HepG2 (cell line): ENCODE measurements around the gene CSNK1G3. TPM values are rescaled to one million over a fixed set of nuclear protein-coding genes. Genes with fewer than 3 reads are reported as not detected.

Source experiments
- ATAC-seq: fragments of 200-7000 bp; cut with Tn5 transposase; 3 replicates; pipeline ENCODE4 v1.9.1; 2020; ENCODE audit warnings: mild to moderate bottlenecking, moderate library complexity
- BruUV-seq: library from RNA; stranded (reverse); fragments of 400-500 nt; replicated peaks from 2 replicates; lab custom pipeline; 2021; lab: Mats Ljungman, UMichigan
- CTCF ChIA-PET: fragments of 300-600 bp; formaldehyde crosslinking; extraction: SDS; loops from one replicate; lab custom pipeline; 2021; ENCODE audit warnings: low total read pairs, inconsistent platforms, low intra/inter-chr PET ratio; lab: Yijun Ruan, JAX
- POLR2A ChIA-PET: fragments of 350-600 bp; sonication (Branson Sonifier 250); formaldehyde crosslinking; loops from one replicate; lab custom pipeline; 2020; ENCODE audit warnings: antibody characterized with exemption, inconsistent platforms; lab: Yijun Ruan, JAX
- DNase-seq: peaks from one replicate; pipeline ENCODE4 v3.0.0-alpha.2; 2015; ENCODE audit warnings: low spot score
- FAIRE-seq: peaks from 3 replicates; lab custom pipeline; 2011; peaks lifted over from hg19 to GRCh38; lab: Jason Lieb, UNC
- H2AFZ ChIP-seq: one replicate; pipeline ENCODE4 v1.6.1; 2011; ENCODE audit warnings: low read length, inconsistent platforms
- H3K27ac ChIP-seq: fragments of 300-600 bp; 3 replicates; pipeline ENCODE4 v1.8.0; 2011; ENCODE audit warnings: mixed run types, mild to moderate bottlenecking, mixed read lengths, low read length, inconsistent platforms; ENCODE audit not compliant: insufficient read depth; ENCODE audit errors: extremely low read length
- H3K27me3 ChIP-seq, 2 experiments: fragments of 200-600 bp in 1 of 2; 2 replicates in 1 of 2; 3 replicates in 1 of 2; pipeline versions ENCODE4 v1.6.0 to v1.8.0; 2011; ENCODE audit warnings: low read length in 2 of 2, mild to moderate bottlenecking in 2 of 2, moderate library complexity in 2 of 2, inconsistent platforms in 1 of 2; ENCODE audit not compliant: insufficient read depth in 2 of 2, control insufficient read depth in 1 of 2
- H3K36me3 ChIP-seq, 2 experiments: fragments of 200-600 bp in 1 of 2; replicated peaks in 1 of 2; 2 replicates in 1 of 2; 3 replicates in 1 of 2; pipeline versions ENCODE4 v1.5.1 to v1.8.0; 2011; ENCODE audit warnings: low read length in 2 of 2, inconsistent platforms in 1 of 2; ENCODE audit not compliant: insufficient read depth in 2 of 2, control insufficient read depth in 1 of 2
- H3K4me1 ChIP-seq: 2 replicates; pipeline ENCODE4 v1.5.1; 2012; ENCODE audit warnings: low read length, inconsistent platforms; ENCODE audit not compliant: insufficient read depth
- H3K4me2 ChIP-seq: 2 replicates; pipeline ENCODE4 v1.6.0; 2011; ENCODE audit warnings: low read depth, low read length, inconsistent platforms
- H3K4me3 ChIP-seq, 3 experiments: fragments of 200-600 bp in 1 of 3; sonication (generic), shearing (Covaris generic) in 1 of 3; replicated peaks in 1 of 3; 2 replicates each; pipeline ENCODE4 v1.5.1; 2011 to 2016; ENCODE audit warnings: low read length in 3 of 3, inconsistent platforms in 2 of 3, low read depth in 2 of 3, mild to moderate bottlenecking in 2 of 3, control low read depth in 1 of 3, mixed read lengths in 1 of 3; ENCODE audit not compliant: insufficient read depth in 1 of 3
- H3K79me2 ChIP-seq: one replicate; pipeline ENCODE4 v1.6.1; 2011; ENCODE audit warnings: low read length, inconsistent platforms; ENCODE audit not compliant: insufficient read depth
- H3K9ac ChIP-seq: 2 replicates; pipeline ENCODE4 v1.6.0; 2011; ENCODE audit warnings: mild to moderate bottlenecking, low read depth, low read length, inconsistent platforms; ENCODE audit not compliant: insufficient read depth
- H3K9me3 ChIP-seq: 2 replicates; pipeline ENCODE4 v1.5.1; 2012; ENCODE audit warnings: mild to moderate bottlenecking, low read length
- H4K20me1 ChIP-seq: 2 replicates; pipeline ENCODE4 v1.6.0; 2011; ENCODE audit warnings: inconsistent platforms, mild to moderate bottlenecking, low read length, moderate library complexity; ENCODE audit not compliant: insufficient read depth
- AHDC1 ChIP-seq: sonication (generic); formaldehyde crosslinking; IDR thresholded peaks from 2 replicates; pipeline ENCODE4 v1.5.1; 2020; ENCODE audit warnings: mild to moderate bottlenecking, missing genetic modification reagents, borderline replicate concordance
- ARID4A ChIP-seq: sonication (generic); formaldehyde crosslinking; IDR thresholded peaks from 2 replicates; pipeline ENCODE4 v1.5.0; 2020; ENCODE audit warnings: mild to moderate bottlenecking, missing genetic modification reagents, borderline replicate concordance
- FOXA3 ChIP-seq: IDR thresholded peaks from 2 replicates; pipeline ENCODE4 v1.6.1; 2016; ENCODE audit warnings: missing genetic modification reagents, missing compliant biosample characterization
- FOXP1 ChIP-seq, 2 experiments: fragments of 450-650 bp in 1 of 2; IDR thresholded peaks; 2 replicates each; pipeline ENCODE4 v1.6.1; 2017 to 2018; ENCODE audit warnings: antibody characterized with exemption in 1 of 2
- MAX ChIP-seq: IDR thresholded peaks from 2 replicates; pipeline ENCODE4 v1.6.1; 2012; ENCODE audit warnings: inconsistent platforms
- REST ChIP-seq, 2 experiments: IDR thresholded peaks; 2 replicates each; pipeline ENCODE4 v1.6.1; 2011 to 2012; ENCODE audit warnings: low read length in 2 of 2, borderline replicate concordance in 1 of 2, low read depth in 1 of 2, mild to moderate bottlenecking in 1 of 2, moderate library complexity in 1 of 2
- WGBS: methylation state at CpG from one replicate; pipeline ENCODE4 v1.1.6; 2017; ENCODE audit warnings: low lambda C conversion rate; 5-methylcytosine and 5-hydroxymethylcytosine counted together
- in situ Hi-C: cut with HindIII; loops from 2 replicates; pipeline ENCODE4 v1.10.0; 2017; ENCODE audit warnings: low pct_unique_long_range_greater_than_20kb; ENCODE audit not compliant: extremely low pct_ligation_motif_present
- intact Hi-C: fragments of 100-400 bp; cut with micrococcal nuclease; formaldehyde crosslinking; loops from one replicate; pipeline ENCODE4 v1.10.0; 2022; ENCODE audit not compliant: unreplicated experiment
- polyA plus RNA-seq, 8 experiments: library from polyadenylated mRNA; depleted of rRNA in 3 of 8; stranded (reverse) in 7 of 8; unstranded in 1 of 8; fragments of >200 nt; fragmentation: Illumina TruSeq in 4 of 8; extraction: Trizol in 4 of 8; gene quantifications; 2 replicates each; pipeline versions ENCODE4 v1.2.1 to v1.2.3, GENCODE V29; 2011 to 2016; ENCODE audit warnings: low read depth in 4 of 8, missing spikeins in 1 of 8, mixed read lengths in 1 of 8; ENCODE audit not compliant: insufficient read depth in 1 of 8
- total RNA-seq, 5 experiments: library from RNA; depleted of rRNA; stranded (reverse); fragments of >200 nt; fragmentation: Illumina TruSeq; extraction: Trizol; gene quantifications; 2 replicates each; pipeline ENCODE4 v1.2.3, GENCODE V29; 2016; ENCODE audit warnings: low read depth in 1 of 5

Gene CSNK1G3
- total and polyA plus RNA-seq, 2 of the 13 experiments (the other 11 are each of a cell fraction or from before 2014, with no cell fraction given), result 11.3 to 31.5 TPM

GRCh38 chr5:123512611-123513461 is 859 bp downstream of the CSNK1G3 start:
- Histone ChIP-seq H3K36me3 (no peaks in the 10 kb centered on the region), H3K4me3 (peak overlapping the region; percentile 89 to 96 (median 92)), H2AFZ (no peak overlapping the region), H4K20me1 (peaks cover 3% of the 10 kb centered on the region; the same call in 1 of the 2 replicates), H3K9me3 (no peaks in the 10 kb centered on the region), H3K27ac (peak overlapping the region; percentile 89), H3K4me2 (peak overlapping the region; percentile 90), H3K9ac (peak overlapping the region; percentile 84), H3K27me3 (no peaks in the 10 kb centered on the region; a peak in 1 of 5 replicates), H3K79me2 (peaks cover 51% of the 10 kb centered on the region), H3K4me1 (peaks cover 42% of the 10 kb centered on the region)
- no TSS peak for BruUV-seq
- DNase-seq (peak; percentile 39), FAIRE-seq (peak; percentile 66), ATAC-seq (peak; percentile 21)
- in situ Hi-C loops (no loop called here), intact Hi-C loops (loop anchor here (5.0 to 10.0 kb wide), 2 partner anchors 99 to 668 kb away; partner anchors contain the start of gene SNX24)
- ChIA-PET POLR2A (interaction anchor here (0.7 to 4.5 kb wide), 16 partner anchors 12 to 667 kb away, joined by 3 to 50 read pairs (median 4); partner anchors contain the start of gene CEP120), CTCF (interaction anchor here (1.4 kb wide), 1 partner anchor 89 kb away, joined by 3 read pairs; no protein-coding TSS in a partner anchor)
- WGBS, result 1% methylated on average over 22 of the region's 50 CpGs
- TF ChIP-seq FOXP1 (IDR thresholded peaks at IDR 0.05) (no peak), FOXP1 (CRISPR knock-in tag; IDR thresholded peaks at IDR 0.05) (peak; percentile 33; the same call in 1 of the 2 replicates), FOXA3 (CRISPR knock-in tag) (0 out of 2 replicates have a peak, but pooled peaks have one; percentile 18), REST (IDR thresholded peaks at IDR 0.05; ENCODE audit: borderline replicate concordance in 1 of 2, low read depth in 1 of 2, low read length in 2 of 2) (no peak), AHDC1 (CRISPR knock-in tag) (no peak), ARID4A (CRISPR knock-in tag) (peak; percentile 36), MAX (peak; percentile 60; the same call in 1 of the 2 replicates)
